Stimulated activated naive CD8-positive, alpha-beta T cell treated with anti-CD3 and anti-CD28 coated beads, Interleukin-15, amount 100 ng/mL, for 72 hours (primary cell): ENCODE measurements around the gene SPTBN1.

Experiments
- ATAC-seq: fragments of 150-1000 bp; cut with Tn5 transposase; 2 replicates; pipeline ENCODE4 v1.10.0; 2021; ENCODE audit warnings: mild to moderate bottlenecking, moderate library complexity
- DNase-seq, 2 donors: peaks; one replicate each; pipeline ENCODE4 v3.0.0; 2021 to 2022
- H3K27ac Mint-ChIP-seq, 2 donors: one replicate each; pipeline ENCODE4 v1.8.0; 2022; ENCODE audit warnings: mild to moderate bottlenecking in 2 of 2, mixed read lengths in 2 of 2, moderate library complexity in 2 of 2
- H3K27me3 Mint-ChIP-seq: one replicate; pipeline ENCODE4 v1.8.0; 2022; ENCODE audit warnings: mixed read lengths
- H3K4me1 Mint-ChIP-seq: one replicate; pipeline ENCODE4 v1.8.0; 2022; ENCODE audit warnings: mild to moderate bottlenecking, mixed read lengths
- H3K4me3 Mint-ChIP-seq, 2 donors: one replicate each; pipeline ENCODE4 v1.8.0; 2022; ENCODE audit warnings: mild to moderate bottlenecking in 2 of 2, mixed read lengths in 2 of 2, moderate library complexity in 1 of 2
- H3K9me3 Mint-ChIP-seq, 2 donors: one replicate each; pipeline ENCODE4 v1.8.0; 2022; ENCODE audit warnings: mixed read lengths in 2 of 2

The SPTBN1 gene

GRCh38 chr2:54454548-54455130 is 1.5 kb upstream of the SPTBN1 start:
- no peak for DNase-seq
- no peaks in the 10 kb centered on the region for H3K9me3 Mint-ChIP-seq
- no peak overlapping the region for H3K27ac Mint-ChIP-seq
- H3K27me3 Mint-ChIP-seq, result peaks cover 52% of the 10 kb centered on the region
- H3K4me1 Mint-ChIP-seq, result peaks cover 21% of the 10 kb centered on the region
- ATAC-seq, result no peak
- peak overlapping the region; percentile 52 to 67 for H3K4me3 Mint-ChIP-seq

DNA sequence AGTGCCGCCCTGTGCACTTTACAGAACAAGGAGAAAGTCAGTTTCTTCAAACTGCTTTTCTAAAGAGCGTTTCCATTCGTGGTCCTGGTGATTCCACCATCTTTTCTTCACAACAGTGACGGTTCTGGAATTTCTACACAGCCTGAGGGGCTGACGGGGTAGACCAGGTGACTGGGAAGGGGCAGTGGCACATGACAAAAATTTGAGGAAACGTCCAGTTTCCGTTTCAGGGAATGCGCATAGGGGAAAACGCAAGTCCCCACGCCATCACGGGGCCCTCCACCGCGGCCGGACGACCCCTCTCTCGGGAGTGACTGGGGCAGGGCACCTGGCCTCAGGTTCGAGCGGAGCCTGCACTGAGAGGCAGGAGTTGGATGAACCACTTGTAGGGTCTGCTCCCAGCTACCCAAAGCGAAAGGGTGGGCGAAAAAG is 980 bp upstream of the SPTBN1 start:
- Mint-ChIP-seq H3K9me3 (no peaks in the 10 kb centered on the region), H3K27me3 (peaks cover 57% of the 10 kb centered on the region), H3K27ac (no peak overlapping the region), H3K4me3 (peak overlapping the region; percentile 52 to 67), H3K4me1 (peaks cover 21% of the 10 kb centered on the region)
- no peak for DNase-seq
- ATAC-seq, result no peak

- Mint-ChIP-seq H3K4me3 (peak overlapping the region in 1 of 2 donors; percentile 52), H3K27me3 (peaks cover 68% of the 10 kb centered on the region)
- ATAC-seq, result peak; percentile 66
Observed at GRCh38 chr2:54456362-54456611, 160 bp downstream of the SPTBN1 start.

GRCh38 chr2:54456612-54457322 is 640 bp downstream of the SPTBN1 start:
- peak; percentile 63 for ATAC-seq
- Mint-ChIP-seq H3K9me3 (no peaks in the 10 kb centered on the region), H3K4me1 (peaks cover 21% of the 10 kb centered on the region), H3K4me3 (peak overlapping the region; percentile 82 to 96), H3K27me3 (peaks cover 73% of the 10 kb centered on the region), H3K27ac (no peak overlapping the region)
- peak; percentile 14 to 32 for DNase-seq

More at GRCh38 chr2:54456362-54456611, 160 bp downstream of the SPTBN1 start:
- Mint-ChIP-seq H3K27ac (no peak overlapping the region), H3K9me3 (no peaks in the 10 kb centered on the region), H3K4me1 (peaks cover 21% of the 10 kb centered on the region)
- DNase-seq, result peak in 1 of 2 donors; percentile 16

DNA sequence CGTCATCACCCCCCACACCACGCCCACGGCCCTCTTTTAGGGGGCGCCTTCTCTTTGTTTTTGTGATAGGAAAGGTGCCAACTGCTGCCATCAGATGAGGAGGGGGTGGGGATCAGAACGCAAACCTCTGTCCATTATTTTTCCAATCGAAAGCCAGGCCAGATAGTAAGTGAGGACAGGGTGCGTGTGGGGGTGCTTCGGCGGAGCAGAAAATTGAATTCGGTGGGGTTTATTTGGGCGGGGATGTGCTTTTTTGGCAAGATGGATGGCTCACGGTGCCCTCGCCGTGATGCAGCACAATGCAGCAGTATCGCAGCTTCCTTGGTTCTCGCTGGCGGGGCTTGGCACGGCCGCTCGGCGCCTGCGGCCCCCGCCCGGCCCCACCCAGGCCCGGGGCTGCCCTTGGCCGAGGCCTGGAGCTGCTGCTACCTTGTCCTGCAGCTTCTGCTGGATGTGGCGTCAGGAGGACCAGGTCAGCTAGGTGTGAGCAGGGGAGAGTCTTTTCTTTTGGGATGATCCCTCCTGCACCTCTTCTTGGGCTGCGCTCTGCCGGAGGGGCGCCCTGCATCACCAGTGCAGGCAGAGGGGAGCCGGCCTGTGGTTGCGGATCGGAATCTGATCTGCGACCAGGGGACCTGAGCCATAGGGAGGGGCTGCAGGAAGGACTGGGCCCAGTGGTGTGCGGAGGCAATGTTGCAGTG is 1.3 kb downstream of the SPTBN1 start:
- Mint-ChIP-seq H3K27me3 (peaks cover 77% of the 10 kb centered on the region), H3K27ac (no peak overlapping the region), H3K9me3 (no peaks in the 10 kb centered on the region), H3K4me3 (peak overlapping the region; percentile 82 to 96), H3K4me1 (peaks cover 21% of the 10 kb centered on the region)
- DNase-seq, result peak; percentile 21 to 27
- peak; percentile 65 for ATAC-seq

DNA sequence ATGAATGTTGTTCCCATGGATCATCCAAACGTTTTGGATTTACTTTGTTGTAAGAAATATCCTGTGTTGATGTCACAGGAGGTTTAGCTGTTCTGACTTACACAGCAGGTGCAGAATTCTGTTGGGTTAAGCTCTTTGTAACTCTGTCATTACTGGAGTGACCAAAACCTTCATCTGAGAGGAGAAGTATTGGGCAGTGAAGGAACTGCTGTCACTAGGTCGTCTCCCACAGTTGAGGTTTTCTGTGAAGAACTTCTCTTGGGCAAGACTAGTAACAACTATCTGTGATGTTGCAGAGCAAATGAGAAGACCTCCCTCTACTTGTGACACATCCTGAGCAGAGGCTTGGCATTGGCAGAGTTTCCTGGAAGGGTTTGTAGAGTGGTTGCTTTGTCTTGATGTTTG is 2.9 kb downstream of the SPTBN1 start:
- Mint-ChIP-seq H3K4me3 (no peak overlapping the region), H3K27ac (no peak overlapping the region), H3K27me3 (peaks cover 85% of the 10 kb centered on the region), H3K4me1 (peaks cover 21% of the 10 kb centered on the region), H3K9me3 (no peaks in the 10 kb centered on the region)
- ATAC-seq, result no peak
- DNase-seq, result no peak

- H3K27me3 Mint-ChIP-seq, result peaks cover 72% of the 10 kb centered on the region
- H3K27ac Mint-ChIP-seq, result no peak overlapping the region
Observed at GRCh38 chr2:54461261-54461660, 5.1 kb downstream of the SPTBN1 start.

DNA sequence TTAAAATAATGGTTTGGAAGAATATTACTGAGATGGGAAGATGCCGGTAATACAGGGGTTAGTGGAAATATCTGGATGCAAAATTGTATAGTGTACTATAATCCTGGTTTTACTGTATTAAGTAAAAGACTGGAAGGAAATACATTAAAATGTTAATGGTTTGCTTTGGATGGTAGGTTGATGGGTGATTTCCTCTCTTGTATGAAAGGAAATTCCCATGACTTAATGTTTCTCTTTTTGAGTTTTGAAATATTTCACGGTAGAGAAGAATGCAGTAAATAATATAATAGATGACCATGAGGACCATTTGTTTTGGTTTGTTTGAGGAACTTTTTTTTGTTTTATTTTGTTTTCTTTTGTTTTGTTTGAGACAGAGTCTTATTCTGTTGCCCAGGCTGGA is 8.2 kb downstream of the SPTBN1 start:
- Mint-ChIP-seq H3K4me1 (no peaks in the 10 kb centered on the region), H3K27me3 (peaks cover 54% of the 10 kb centered on the region), H3K4me3 (no peak overlapping the region), H3K9me3 (no peaks in the 10 kb centered on the region), H3K27ac (no peak overlapping the region)
- no peak for DNase-seq
- ATAC-seq, result no peak

More at GRCh38 chr2:54461261-54461660, 5.1 kb downstream of the SPTBN1 start:
- no peak for DNase-seq
- Mint-ChIP-seq H3K4me1 (peaks cover 10% of the 10 kb centered on the region), H3K4me3 (no peak overlapping the region), H3K9me3 (no peaks in the 10 kb centered on the region)
- no peak for ATAC-seq

- peaks cover 5% of the 10 kb centered on the region for H3K4me1 Mint-ChIP-seq
- H3K27me3 Mint-ChIP-seq, result peaks cover 46% of the 10 kb centered on the region
- H3K27ac Mint-ChIP-seq, result no peak overlapping the region
- DNase-seq (no peak), ATAC-seq (no peak)
- H3K4me3 Mint-ChIP-seq, result no peak overlapping the region
- H3K9me3 Mint-ChIP-seq, result no peaks in the 10 kb centered on the region
Observed at GRCh38 chr2:54465143-54465542, 9.0 kb downstream of the SPTBN1 start.

DNA sequence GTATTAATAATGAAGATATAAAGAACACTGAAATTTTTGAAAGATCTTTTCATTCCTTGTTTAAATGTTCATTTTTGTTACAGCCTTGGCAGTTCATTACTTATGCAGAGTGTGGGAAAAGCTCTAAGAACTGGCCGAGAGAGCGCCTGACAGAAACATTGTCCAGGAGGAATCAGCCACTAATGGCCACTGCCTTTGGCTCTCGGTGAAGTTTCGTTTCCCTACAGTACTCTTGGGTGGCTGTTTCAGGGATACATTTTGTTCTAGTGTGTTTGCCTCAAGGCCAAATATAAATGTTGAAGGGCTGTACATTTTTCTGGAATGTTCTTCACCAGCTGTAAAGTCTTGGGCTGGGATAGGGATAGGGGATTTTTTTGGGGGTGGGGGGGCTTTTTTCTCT is 10.7 kb downstream of the SPTBN1 start:
- H3K9me3 Mint-ChIP-seq, result no peaks in the 10 kb centered on the region
- H3K4me3 Mint-ChIP-seq, result no peak overlapping the region
- H3K27me3 Mint-ChIP-seq, result peaks cover 29% of the 10 kb centered on the region
- no peak overlapping the region for H3K27ac Mint-ChIP-seq
- peaks cover 5% of the 10 kb centered on the region for H3K4me1 Mint-ChIP-seq
- no peak for DNase-seq
- ATAC-seq, result no peak

DNA sequence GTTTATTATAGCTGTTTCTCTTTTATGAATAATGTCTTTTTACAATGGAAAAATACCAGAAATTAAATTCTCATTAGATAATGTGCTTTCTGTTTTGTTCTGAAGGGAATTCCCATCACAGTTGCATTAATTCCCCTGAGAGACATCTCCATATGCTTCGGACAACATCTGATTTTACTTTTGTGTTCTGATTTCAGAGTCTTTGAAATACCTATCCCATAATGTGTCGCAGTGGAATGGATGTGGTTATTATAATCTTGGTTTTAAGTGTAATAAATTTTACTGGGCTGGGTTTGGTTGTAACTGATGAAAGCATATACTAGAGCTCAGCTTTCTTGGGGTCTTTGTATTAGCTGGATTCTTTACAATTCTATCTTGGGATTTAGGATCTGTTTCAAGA is 12.5 kb downstream of the SPTBN1 start:
- Mint-ChIP-seq H3K4me1 (peaks cover 5% of the 10 kb centered on the region), H3K4me3 (no peak overlapping the region), H3K27me3 (peaks cover 16% of the 10 kb centered on the region), H3K9me3 (no peaks in the 10 kb centered on the region), H3K27ac (no peak overlapping the region)
- DNase-seq (no peak), ATAC-seq (no peak)

DNA sequence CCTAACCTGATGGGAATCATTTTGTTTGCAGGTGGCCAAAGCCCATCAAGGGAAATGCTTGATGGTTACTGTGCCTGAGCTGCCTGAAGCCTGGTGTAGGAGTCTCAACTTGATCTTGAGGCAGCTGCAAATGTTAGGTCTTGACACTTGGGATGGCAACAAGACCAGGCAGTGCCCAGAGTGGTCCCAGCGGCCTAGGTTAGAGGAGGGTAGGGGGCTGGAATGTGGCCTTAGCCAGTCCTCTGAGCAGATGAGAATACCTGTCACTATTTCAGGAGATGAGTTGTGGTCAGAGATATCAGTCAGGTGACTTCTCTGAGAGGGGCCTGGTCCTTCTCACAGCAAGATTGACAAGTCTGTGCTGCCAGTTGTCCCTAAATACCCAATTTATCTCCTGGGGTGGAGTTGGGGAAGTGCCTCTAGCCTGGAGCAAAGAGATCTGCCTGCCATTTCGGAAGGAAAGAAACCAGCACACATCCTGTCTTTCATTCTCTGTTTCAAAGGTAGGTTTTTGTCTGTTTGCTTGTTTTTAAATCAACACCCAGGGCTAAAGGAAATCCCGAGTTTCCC is 13.4 kb downstream of the SPTBN1 start:
- Mint-ChIP-seq H3K4me1 (peaks cover 5% of the 10 kb centered on the region), H3K27me3 (peaks cover 8% of the 10 kb centered on the region), H3K4me3 (no peak overlapping the region), H3K27ac (no peak overlapping the region), H3K9me3 (no peaks in the 10 kb centered on the region)
- ATAC-seq (no peak), DNase-seq (no peak)

DNA sequence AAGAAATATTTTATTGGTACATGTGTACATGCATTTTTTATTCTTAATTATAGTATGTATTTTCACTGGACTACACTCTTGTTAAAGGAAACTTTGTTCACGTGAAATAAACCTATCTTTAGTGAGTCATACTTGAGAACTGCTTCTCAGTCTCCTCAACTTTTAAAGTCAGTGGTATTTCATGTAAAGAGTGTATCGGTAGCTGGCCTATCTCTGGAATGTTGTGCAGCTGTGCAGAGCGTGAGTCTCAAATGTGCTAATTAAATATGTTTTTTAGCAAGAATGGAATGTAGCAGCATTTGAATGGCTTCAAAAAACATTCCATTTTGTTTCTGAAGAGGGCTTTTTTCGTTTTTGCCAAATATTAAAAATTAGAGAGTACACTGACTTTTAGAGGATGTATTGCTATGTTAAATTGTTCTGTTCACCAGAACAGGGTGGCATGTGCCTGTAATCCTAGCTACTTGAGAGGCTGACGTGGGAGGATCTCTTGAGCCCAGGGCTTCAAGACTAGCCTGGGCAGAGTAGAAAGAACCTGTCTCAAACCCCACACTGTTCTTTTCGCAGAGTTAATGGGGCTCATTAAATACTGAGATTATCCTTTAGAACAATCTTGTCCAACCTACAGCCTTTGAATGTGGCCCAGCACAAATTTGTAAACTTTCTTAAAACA is 14.3 kb downstream of the SPTBN1 start:
- Mint-ChIP-seq H3K4me1 (peaks cover 5% of the 10 kb centered on the region), H3K4me3 (no peak overlapping the region)
- no peak for ATAC-seq

GRCh38 chr2:54471221-54471711 is 15.1 kb downstream of the SPTBN1 start:
- DNase-seq (no peak), ATAC-seq (no peak)
- H3K9me3 Mint-ChIP-seq, result no peaks in the 10 kb centered on the region

More for the DNA sequence above, 14.3 kb downstream of the SPTBN1 start:
- H3K27ac Mint-ChIP-seq, result peak overlapping the region in 1 of 2 donors; percentile 19
- no peaks in the 10 kb centered on the region for H3K9me3 Mint-ChIP-seq
- peaks cover 7% of the 10 kb centered on the region for H3K27me3 Mint-ChIP-seq
- no peak for DNase-seq

DNA sequence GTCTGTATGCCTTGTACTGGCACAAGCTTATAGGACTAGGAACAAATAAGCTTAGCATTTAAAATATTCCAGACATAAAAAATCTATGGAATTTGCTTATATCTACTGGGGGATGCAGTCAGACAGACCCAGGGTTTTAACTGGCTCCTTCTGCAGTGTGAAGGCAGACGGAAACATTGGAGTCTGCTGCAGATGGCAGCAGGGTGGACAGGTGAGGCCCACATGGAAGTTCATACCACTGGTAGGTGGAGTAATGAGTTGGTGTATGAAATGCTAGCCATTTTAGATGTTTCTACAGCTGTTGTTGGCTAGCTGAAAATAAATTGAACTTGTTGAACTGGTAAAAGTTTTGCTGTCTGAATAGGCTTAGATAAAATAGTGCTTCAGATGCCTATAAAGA is 17.7 kb downstream of the SPTBN1 start:
- no peak for DNase-seq
- H3K4me3 Mint-ChIP-seq, result no peak overlapping the region
- no peak for ATAC-seq
- no peaks in the 10 kb centered on the region for H3K27me3 Mint-ChIP-seq
- H3K9me3 Mint-ChIP-seq, result no peaks in the 10 kb centered on the region
- peaks cover 5% of the 10 kb centered on the region for H3K4me1 Mint-ChIP-seq
- no peak overlapping the region for H3K27ac Mint-ChIP-seq

More at GRCh38 chr2:54471221-54471711, 15.1 kb downstream of the SPTBN1 start:
- no peak overlapping the region for H3K27ac Mint-ChIP-seq
- H3K4me3 Mint-ChIP-seq, result no peak overlapping the region
- peaks cover 7% of the 10 kb centered on the region for H3K27me3 Mint-ChIP-seq
- peaks cover 5% of the 10 kb centered on the region for H3K4me1 Mint-ChIP-seq
